Activated CD4-positive, alpha-beta T cell treated with anti-CD3 and anti-CD28 coated beads for 36 hours (primary cell): ENCODE results near the gene PHACTR2. TPM values are rescaled to one million over a fixed set of nuclear protein-coding genes. Genes with fewer than 3 reads are reported as not detected.
"Not testable (repeated sequence)": the region's sequence is repeated elsewhere in the genome, so short reads cannot be mapped to it uniquely, and the experiment has no call there.

Experiments used
- ATAC-seq: fragments of 200-7000 bp; cut with Tn5 transposase; one replicate; pipeline ENCODE4 v1.10.0; 2021; ENCODE audit warnings: mild to moderate bottlenecking, moderate library complexity
- CTCF ChIA-PET: fragments of 350-600 bp; sonication (Branson Sonifier 250); formaldehyde crosslinking; loops from one replicate; lab custom pipeline; 2021; ENCODE audit warnings: antibody characterized with exemption; lab: Charles Lee
- POLR2A ChIA-PET: fragments of 350-600 bp; sonication (Branson Sonifier 250); formaldehyde crosslinking; loops from one replicate; lab custom pipeline; 2021; ENCODE audit warnings: antibody characterized with exemption, inconsistent platforms; lab: Charles Lee
- DNase-seq: peaks from one replicate; pipeline ENCODE4 v3.0.0-alpha.2; 2020
- H3K27ac Mint-ChIP-seq: one replicate; pipeline ENCODE4 v1.8.0; 2021; ENCODE audit warnings: mixed read lengths
- H3K27me3 Mint-ChIP-seq: one replicate; pipeline ENCODE4 v1.8.0; 2021; ENCODE audit warnings: mixed read lengths
- H3K36me3 Mint-ChIP-seq: one replicate; pipeline ENCODE4 v1.8.0; 2021; ENCODE audit warnings: low read depth, mixed read lengths
- H3K4me1 Mint-ChIP-seq: one replicate; pipeline ENCODE4 v1.8.0; 2021; ENCODE audit warnings: mixed read lengths
- H3K4me3 Mint-ChIP-seq: one replicate; pipeline ENCODE4 v1.8.0; 2021; ENCODE audit warnings: mild to moderate bottlenecking, moderate library complexity, mixed read lengths
- H3K9me3 Mint-ChIP-seq: one replicate; pipeline ENCODE4 v1.8.0; 2021; ENCODE audit warnings: low read depth, mixed read lengths
- intact Hi-C, 2 experiments: fragments of 100-400 bp; cut with DNase I in 1 of 2; cut with micrococcal nuclease in 1 of 2; formaldehyde crosslinking; loops; one replicate each; pipeline versions ENCODE4 v1.14.2 to v1.15.1; 2022 to 2024; cut with DNase I, micrococcal nuclease
- total RNA-seq, 2 experiments: library from RNA; stranded (reverse); gene quantifications; one replicate each; pipeline ENCODE4 v1.2.3, GENCODE V29; 2021

PHACTR2 gene
- 10 to 100 TPM; 21.2 to 27.0 TPM for total RNA-seq

DNA sequence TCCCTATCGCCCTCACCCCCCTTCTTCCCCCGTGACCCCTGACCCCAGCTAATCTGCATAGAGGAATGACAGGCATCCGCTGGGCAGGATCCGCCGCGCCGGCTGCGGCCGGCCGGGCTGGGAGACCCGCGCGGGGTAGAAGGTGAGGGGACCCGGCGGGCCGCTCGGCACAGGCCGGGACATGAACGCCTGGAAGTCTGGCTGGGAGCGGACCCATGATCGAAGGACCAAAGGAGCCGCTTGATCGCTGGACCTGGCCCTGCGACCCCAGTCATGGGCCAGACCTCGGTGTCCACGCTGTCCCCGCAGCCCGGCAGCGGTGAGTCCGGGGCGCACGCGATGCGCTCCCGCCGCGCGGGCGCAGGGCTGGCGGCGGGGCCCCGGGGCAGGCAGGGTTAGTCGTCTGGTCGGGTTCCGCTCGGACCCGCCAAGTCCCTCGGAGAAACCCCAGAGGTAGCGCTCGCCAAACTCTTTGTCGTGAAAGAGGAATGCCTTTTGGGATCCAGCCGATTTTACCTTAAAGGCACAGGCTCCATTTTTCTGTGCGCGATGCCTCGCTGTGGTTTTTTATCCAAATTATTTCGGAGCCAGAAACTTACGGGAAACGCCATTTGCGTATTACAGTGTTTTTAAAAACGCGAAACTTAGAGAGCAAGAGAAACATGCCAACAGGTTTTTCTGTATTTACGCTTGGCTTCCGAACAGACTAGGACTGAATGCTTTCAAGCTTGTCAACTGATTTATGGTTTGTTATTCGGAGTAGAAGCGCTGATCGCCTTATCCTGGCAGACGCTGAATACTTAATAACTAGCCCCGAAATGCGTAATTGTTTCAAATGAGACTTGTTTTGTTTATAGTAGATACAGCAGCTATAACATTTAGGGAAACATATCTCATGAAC, at the start of gene PHACTR2:
Gene PHACTR2 (plus strand): TSS at position 75 of the 901 bp plus-strand sequence. CDS start 199 bp downstream, at position 274.
- DNase-seq (peak; percentile 80), ATAC-seq (peak; percentile 90)
- H3K4me1 Mint-ChIP-seq, result peaks cover 22% of the 10 kb centered on the region
- peak within 1 kb of the TSS; percentile 77 for H3K4me3 Mint-ChIP-seq
- H3K9me3 Mint-ChIP-seq, result peaks cover 11% of the 10 kb centered on the region
- ChIA-PET CTCF (interaction anchor here (0.5 to 1.1 kb wide), 4 partner anchors 11 to 220 kb away, joined by 3 to 4 read pairs (median 3); no protein-coding TSS in a partner anchor), POLR2A (interaction anchor here (1.4 kb wide), 1 partner anchor 227 kb away, joined by 4 read pairs; the partner anchor contains the start of gene PEX3)
- peak within 1 kb of the TSS; percentile 74 for H3K27ac Mint-ChIP-seq
- intact Hi-C loops, result loop anchor here (2.0 to 5.0 kb wide), 2 partner anchors 164 to 165 kb away; partner anchors contain the start of gene LTV1 (in 2 of the 2)
- H3K36me3 Mint-ChIP-seq, result peaks cover 12% of the 10 kb centered on the region
- H3K27me3 Mint-ChIP-seq, result peaks cover 2% of the 10 kb centered on the region

- H3K27ac Mint-ChIP-seq, result no peak overlapping the region
- no peak overlapping the region for H3K4me3 Mint-ChIP-seq
- ChIA-PET POLR2A (no interaction called here), CTCF (interaction anchor here (1.5 kb wide), 2 partner anchors 18 to 19 kb away, joined by 3 read pairs; no protein-coding TSS in a partner anchor)
- no peaks in the 10 kb centered on the region for H3K36me3 Mint-ChIP-seq
- no peaks in the 10 kb centered on the region for H3K9me3 Mint-ChIP-seq
- DNase-seq (no peak), ATAC-seq (no peak)
- intact Hi-C loops, result no loop called here
- H3K27me3 Mint-ChIP-seq, result no peaks in the 10 kb centered on the region
- peaks cover 27% of the 10 kb centered on the region for H3K4me1 Mint-ChIP-seq
Observed at GRCh38 chr6:143629104-143630080, 48.4 kb upstream of the PHACTR2 start.

DNA sequence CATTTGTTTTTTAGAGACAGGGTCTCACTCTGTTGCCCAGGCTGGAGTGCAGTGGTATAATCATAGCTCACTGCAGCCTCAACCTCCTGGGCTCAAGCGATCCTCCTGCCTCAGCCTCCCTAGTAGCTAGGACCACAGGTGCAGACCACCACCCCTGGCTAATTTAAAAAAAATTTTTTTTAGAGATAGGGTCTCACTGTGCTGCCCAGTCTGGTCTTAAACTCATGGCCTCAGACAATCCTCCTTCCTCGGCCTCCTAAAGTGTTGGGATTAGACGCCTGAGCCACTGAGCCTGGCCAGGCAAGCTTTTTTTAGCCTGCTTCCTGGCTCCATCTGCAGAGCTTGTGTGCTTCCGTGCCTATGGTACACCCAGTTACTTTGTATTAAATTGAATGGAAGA, 46.6 kb upstream of the PHACTR2 start:
- H3K4me1 Mint-ChIP-seq, result peaks cover 18% of the 10 kb centered on the region
- H3K4me3 Mint-ChIP-seq, CTCF ChIA-PET, ATAC-seq, POLR2A ChIA-PET, H3K27ac Mint-ChIP-seq, DNase-seq, H3K27me3 Mint-ChIP-seq, intact Hi-C loops, H3K36me3 Mint-ChIP-seq, H3K9me3 Mint-ChIP-seq: not testable (repeated sequence)

- ATAC-seq, result no peak
- no peaks in the 10 kb centered on the region for H3K27me3 Mint-ChIP-seq
Observed at GRCh38 chr6:143632894-143633293, 44.9 kb upstream of the PHACTR2 start.

DNA sequence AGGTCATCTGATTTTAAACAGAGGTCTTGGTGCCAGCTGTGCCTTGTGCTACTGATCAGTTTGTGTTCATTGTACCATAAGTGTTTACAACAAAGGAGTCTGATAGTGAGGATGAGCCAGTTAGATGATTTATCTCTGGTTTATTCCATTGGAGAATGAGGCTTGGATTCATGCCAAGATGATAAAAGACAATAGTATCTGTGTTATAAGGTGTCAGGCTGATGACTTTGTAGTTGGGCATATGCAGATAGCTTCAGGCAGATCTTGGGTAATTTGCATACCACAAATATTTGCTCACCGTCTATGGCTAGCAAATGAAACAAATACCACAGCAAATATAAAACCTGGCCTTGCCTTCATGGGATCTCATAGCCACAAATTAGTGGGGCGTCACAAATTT, 43.3 kb upstream of the PHACTR2 start:
- ATAC-seq (no peak), DNase-seq (no peak)
- Mint-ChIP-seq H3K4me1 (peaks cover 8% of the 10 kb centered on the region), H3K4me3 (no peak overlapping the region), H3K27ac (no peak overlapping the region), H3K27me3 (no peaks in the 10 kb centered on the region), H3K9me3 (no peaks in the 10 kb centered on the region), H3K36me3 (no peaks in the 10 kb centered on the region)
- intact Hi-C loops, result no loop called here
- ChIA-PET POLR2A (no interaction called here), CTCF (no interaction called here)

More at GRCh38 chr6:143632894-143633293, 44.9 kb upstream of the PHACTR2 start:
- ChIA-PET CTCF (no interaction called here), POLR2A (no interaction called here)
- Mint-ChIP-seq H3K36me3 (no peaks in the 10 kb centered on the region), H3K4me1 (peaks cover 18% of the 10 kb centered on the region), H3K4me3 (no peak overlapping the region), H3K9me3 (no peaks in the 10 kb centered on the region), H3K27ac (no peak overlapping the region)
- intact Hi-C loops, result no loop called here
- DNase-seq, result no peak

GRCh38 chr6:143637691-143638090, 40.1 kb upstream of the PHACTR2 start:
- Mint-ChIP-seq H3K27ac (no peak overlapping the region), H3K36me3 (peaks cover 4% of the 10 kb centered on the region), H3K4me3 (no peak overlapping the region), H3K27me3 (no peaks in the 10 kb centered on the region), H3K4me1 (peaks cover 5% of the 10 kb centered on the region), H3K9me3 (no peaks in the 10 kb centered on the region)
- ATAC-seq, result no peak
- no peak for DNase-seq
- ChIA-PET CTCF (interaction anchor here (0.8 kb wide), 1 partner anchor 63 kb away, joined by 3 read pairs; no protein-coding TSS in a partner anchor), POLR2A (no interaction called here)
- intact Hi-C loops, result no loop called here

DNA sequence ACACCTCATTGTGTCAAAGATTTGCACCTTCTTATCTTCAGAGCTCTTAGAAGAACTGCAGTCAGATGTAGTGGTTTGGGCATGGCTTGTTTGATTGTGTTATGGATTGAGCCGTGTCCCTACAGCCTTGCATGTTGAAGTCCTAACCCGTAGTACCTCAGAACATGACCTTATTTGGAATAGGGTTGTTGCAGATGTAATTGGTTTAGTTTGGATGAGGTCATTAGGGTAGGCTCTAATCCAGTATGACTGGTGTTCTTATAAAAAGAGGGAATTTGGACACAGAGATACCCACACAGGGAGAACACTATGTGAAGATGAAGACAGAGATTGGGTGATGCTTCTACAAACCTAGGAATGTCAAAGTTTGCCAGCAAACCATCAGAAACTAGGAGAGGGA, 35.4 kb upstream of the PHACTR2 start:
- ChIA-PET POLR2A (no interaction called here), CTCF (interaction anchor here (1.9 kb wide), 1 partner anchor 298 kb away, joined by 5 read pairs; no protein-coding TSS in a partner anchor)
- H3K27ac Mint-ChIP-seq, result no peak overlapping the region
- H3K36me3 Mint-ChIP-seq, result peaks cover 4% of the 10 kb centered on the region
- H3K9me3 Mint-ChIP-seq, result no peaks in the 10 kb centered on the region
- ATAC-seq (no peak), DNase-seq (no peak)
- H3K4me3 Mint-ChIP-seq, result no peak overlapping the region
- H3K27me3 Mint-ChIP-seq, result no peaks in the 10 kb centered on the region
- intact Hi-C loops, result no loop called here
- peaks cover 10% of the 10 kb centered on the region for H3K4me1 Mint-ChIP-seq

- ATAC-seq (peak; percentile 66), DNase-seq (no peak)
- peaks cover 16% of the 10 kb centered on the region for H3K4me1 Mint-ChIP-seq
- H3K27ac Mint-ChIP-seq, result peak overlapping the region; percentile 61
- no peaks in the 10 kb centered on the region for H3K36me3 Mint-ChIP-seq
- CTCF ChIA-PET, result interaction anchor here (0.6 to 1.3 kb wide), 2 partner anchors 17 to 755 kb away, joined by 3 read pairs; no protein-coding TSS in a partner anchor
- H3K9me3 Mint-ChIP-seq, result peaks cover 2% of the 10 kb centered on the region
- intact Hi-C loops, result no loop called here
- POLR2A ChIA-PET, result interaction anchor here (0.6 kb wide), 1 partner anchor 1582 kb away, joined by 3 read pairs; no protein-coding TSS in a partner anchor
- H3K27me3 Mint-ChIP-seq, result no peaks in the 10 kb centered on the region
- H3K4me3 Mint-ChIP-seq, result no peak overlapping the region
Observed at GRCh38 chr6:143647191-143647590, 30.6 kb upstream of the PHACTR2 start.

DNA sequence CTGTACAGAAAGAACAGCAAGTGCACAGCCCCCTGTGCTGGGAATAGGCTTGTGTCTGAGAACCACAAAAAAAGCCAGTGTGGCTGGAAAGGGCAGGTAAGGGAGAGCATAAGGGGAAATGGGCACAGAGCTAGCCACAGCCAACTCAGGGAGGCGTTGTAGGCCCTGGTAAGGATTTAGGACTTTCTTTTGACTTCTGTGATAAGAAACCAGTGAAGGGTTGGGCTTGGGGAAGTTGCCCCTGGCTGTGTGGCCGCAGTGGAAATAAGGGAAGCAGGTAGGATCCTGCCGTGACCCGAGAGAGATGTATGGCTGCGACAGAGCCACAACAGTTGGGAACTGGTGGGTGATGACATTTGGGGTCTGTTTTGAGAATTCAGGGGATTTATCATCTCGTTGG, 30.0 kb upstream of the PHACTR2 start:
- POLR2A ChIA-PET, result no interaction called here
- CTCF ChIA-PET, result interaction anchor here (0.6 to 1.3 kb wide), 2 partner anchors 18 to 756 kb away, joined by 3 read pairs; no protein-coding TSS in a partner anchor
- no peaks in the 10 kb centered on the region for H3K27me3 Mint-ChIP-seq
- H3K4me3 Mint-ChIP-seq, result no peak overlapping the region
- H3K36me3 Mint-ChIP-seq, result no peaks in the 10 kb centered on the region
- no peak for DNase-seq
- H3K27ac Mint-ChIP-seq, result peak overlapping the region; percentile 61
- H3K4me1 Mint-ChIP-seq, result peaks cover 16% of the 10 kb centered on the region
- intact Hi-C loops, result no loop called here
- H3K9me3 Mint-ChIP-seq, result peaks cover 2% of the 10 kb centered on the region
- ATAC-seq, result no peak

DNA sequence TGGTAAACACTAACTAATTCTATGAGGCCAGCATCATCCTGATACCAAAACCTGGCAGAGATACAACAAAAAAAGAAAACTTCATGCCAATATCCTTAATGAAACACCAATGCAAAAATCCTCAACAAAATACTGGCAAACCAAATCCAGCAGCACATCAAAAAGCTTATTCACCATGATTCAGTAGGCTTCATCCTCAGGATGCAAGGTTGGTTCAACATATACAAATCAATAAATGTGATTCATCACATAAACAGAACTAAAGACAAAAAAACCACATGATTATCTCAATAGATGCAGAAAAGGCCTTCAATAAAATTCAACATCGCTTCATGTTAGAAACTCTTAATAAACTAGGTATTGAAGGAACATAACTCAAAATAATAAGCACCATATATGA, 28.4 kb upstream of the PHACTR2 start:
- CTCF ChIA-PET, H3K9me3 Mint-ChIP-seq, H3K27ac Mint-ChIP-seq, DNase-seq, ATAC-seq, H3K36me3 Mint-ChIP-seq, intact Hi-C loops, H3K27me3 Mint-ChIP-seq, H3K4me3 Mint-ChIP-seq, POLR2A ChIA-PET: not testable (repeated sequence)
- peaks cover 16% of the 10 kb centered on the region for H3K4me1 Mint-ChIP-seq

DNA sequence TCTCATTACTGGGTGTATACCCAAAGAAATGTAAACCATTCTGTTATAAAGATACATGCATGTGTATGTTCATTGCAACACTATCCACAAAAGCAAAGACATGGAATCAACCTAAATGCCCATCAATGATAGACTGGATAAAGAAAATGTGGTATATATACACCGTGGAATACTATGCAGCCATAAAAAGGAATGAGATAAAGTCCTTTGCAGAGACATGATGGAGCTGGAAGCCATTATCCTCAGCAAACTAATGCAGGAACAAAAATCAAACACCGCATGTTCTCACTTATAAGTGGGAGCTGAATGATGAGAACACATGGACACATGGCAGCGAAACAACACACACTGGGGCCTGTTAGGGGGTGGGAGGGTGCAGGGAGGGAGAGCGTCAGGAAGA, 26.4 kb upstream of the PHACTR2 start:
- DNase-seq, CTCF ChIA-PET, H3K27ac Mint-ChIP-seq, H3K4me3 Mint-ChIP-seq, H3K36me3 Mint-ChIP-seq, H3K27me3 Mint-ChIP-seq, ATAC-seq, H3K9me3 Mint-ChIP-seq, intact Hi-C loops, POLR2A ChIA-PET: not testable (repeated sequence)
- peaks cover 16% of the 10 kb centered on the region for H3K4me1 Mint-ChIP-seq
